Spleen (tissue), 11 donors: ENCODE measurements around the gene TRIM29. TPM values are rescaled to one million over a fixed set of nuclear protein-coding genes. Genes with fewer than 3 reads are reported as not detected.

Source experiments
- DNase-seq: peaks from one replicate; pipeline ENCODE4 v3.0.0-alpha.2; 2020
- H3K27ac ChIP-seq, 8 donors: fragments of 200-600 bp; sonication (generic) in 7 of 8; 1 replicate in 4 of 8; 2 replicates in 4 of 8; pipeline versions ENCODE4 v1.5.0 to v1.8.0; 2016 to 2021; ENCODE audit warnings: inconsistent platforms in 4 of 8, mild to moderate bottlenecking in 4 of 8, moderate library complexity in 1 of 8
- H3K27me3 ChIP-seq, 7 donors: fragments of 200-600 bp; sonication (generic) in 6 of 7; replicated peaks in 1 of 7; 1 replicate in 4 of 7; 2 replicates in 3 of 7; pipeline versions ENCODE4 v1.5.0 to v1.8.0; 2016 to 2021; ENCODE audit warnings: inconsistent platforms in 3 of 7, mild to moderate bottlenecking in 1 of 7
- H3K36me3 ChIP-seq, 6 donors: fragments of 200-600 bp; sonication (generic) in 5 of 6; 1 replicate in 4 of 6; 2 replicates in 2 of 6; pipeline versions ENCODE4 v1.5.0 to v1.8.0; 2016 to 2021; ENCODE audit warnings: inconsistent platforms in 2 of 6
- H3K4me1 ChIP-seq, 6 donors: fragments of 200-600 bp; sonication (generic) in 5 of 6; 1 replicate in 3 of 6; 2 replicates in 3 of 6; pipeline versions ENCODE4 v1.5.0 to v1.8.0; 2016 to 2021; ENCODE audit warnings: inconsistent platforms in 3 of 6
- H3K4me3 ChIP-seq, 8 donors: fragments of 200-600 bp; sonication (generic) in 7 of 8; 1 replicate in 4 of 8; 2 replicates in 4 of 8; pipeline versions ENCODE4 v1.5.0 to v1.8.0; 2016 to 2021; ENCODE audit warnings: inconsistent platforms in 4 of 8, mild to moderate bottlenecking in 4 of 8, moderate library complexity in 2 of 8
- H3K9me3 ChIP-seq, 8 donors: fragments of 200-600 bp; sonication (generic) in 7 of 8; 1 replicate in 4 of 8; 2 replicates in 4 of 8; pipeline versions ENCODE4 v1.5.0 to v1.8.0; 2016 to 2021; ENCODE audit warnings: inconsistent platforms in 4 of 8
- POLR2A ChIP-seq, 3 donors: fragments of 450-650 bp; IDR thresholded peaks; one replicate each; pipeline ENCODE4 v1.5.1; 2017; ENCODE audit warnings: antibody characterized with exemption in 3 of 3, mild to moderate bottlenecking in 1 of 3
- POLR2AphosphoS5 ChIP-seq, 3 donors: sonication (generic); formaldehyde crosslinking; IDR thresholded peaks; one replicate each; pipeline ENCODE4 v1.5.1; 2017; ENCODE audit warnings: antibody characterized with exemption in 3 of 3
- WGBS, 5 donors: extraction: QIAGEN DNeasy Blood & Tissue Kit in 3 of 5; methylation state at CpG; one replicate each; pipeline versions ENCODE4 v1.1.5 to v1.1.7; 2013 to 2018; 5-methylcytosine and 5-hydroxymethylcytosine counted together
- intact Hi-C: fragments of 100-400 bp; cut with DNase I; formaldehyde crosslinking; loops from one replicate; pipeline ENCODE4 v1.15.0; 2023; ENCODE audit warnings: low total_unique reads
- polyA plus RNA-seq, 3 donors: library from polyadenylated mRNA; stranded (reverse); fragments of 200-250 nt; gene quantifications; one replicate each; pipeline ENCODE4 v1.2.1, GENCODE V29; 2013
- total RNA-seq, 7 donors: library from RNA; depleted of rRNA in 3 of 7; stranded (reverse); fragments of >200 nt in 3 of 7; fragmentation: NEBNext Ultra II Directional in 4 of 7; extraction: Animal tissue kit (Norgen Biotek cat#: 25700) in 4 of 7; gene quantifications; one replicate each; pipeline versions ENCODE4 v1.1.0 to v1.2.1, GENCODE V29; 2016 to 2021
- TF ChIP-seq, protein P1 (sequence below), 11 experiments: fragments of 200-600 bp in 7 of 11; fragments of 450-650 bp in 4 of 11; sonication (generic) in 4 of 11; IDR thresholded peaks in 8 of 11; conservative IDR thresholded peaks in 3 of 11; 1 replicate in 7 of 11; 2 replicates in 4 of 11; pipeline versions ENCODE4 v1.4.0 to v1.8.0; 2016 to 2021; ENCODE audit warnings: antibody characterized with exemption in 11 of 11, inconsistent platforms in 4 of 11, mild to moderate bottlenecking in 1 of 11
- donor health status: healthy with polysubstance abuse.
- donor health status: DM: no; HTN: no; CAD: no; lungs with moderate emphysema.
- donor health status: DM: no; HTN: no; CAD: no.
- donor health status: Bipolar disorder and iron deficiency.
- donor health status: healthy.
- donor health status: DM: no; HTN: no; CAD: no.
- donor health status: DM: yes; HTN: yes; CAD: no.

TRIM29 gene
- total and polyA plus RNA-seq, 10 donors = 0.03 to 2.0 (median 0.72) TPM; not detected in 4

DNA sequence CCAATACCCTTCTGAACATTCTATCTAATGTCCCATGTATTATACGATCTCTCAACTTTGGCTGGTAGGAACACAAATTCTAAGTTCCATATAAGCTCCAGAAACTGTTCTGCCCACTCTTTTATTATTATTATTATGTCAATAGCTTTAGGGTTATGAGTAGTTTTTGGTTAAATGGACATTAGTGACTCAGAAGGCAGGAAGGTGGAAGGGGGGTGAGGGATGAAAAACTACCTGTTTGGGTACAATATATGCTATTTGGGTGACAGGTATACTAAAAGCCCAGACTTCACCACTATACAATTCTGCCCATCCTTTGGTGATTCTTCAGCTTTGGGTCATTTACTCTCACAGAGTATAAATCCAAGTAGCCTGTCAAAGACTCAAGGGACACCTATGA is 22.5 kb upstream of the TRIM29 start:
- Histone ChIP-seq H3K36me3 (no peaks in the 10 kb centered on the region), H3K9me3 (peaks cover 0 to 37% (median 12%) of the 10 kb centered on the region in 8 donors), H3K4me1 (no peaks in the 10 kb centered on the region), H3K4me3 (no peak overlapping the region), H3K27me3 (peaks cover 0 to 30% (median 0%) of the 10 kb centered on the region in 7 donors), H3K27ac (no peak overlapping the region)
- intact Hi-C loops = no loop called here
- DNase-seq = no peak
- TF ChIP-seq, protein P1, sequence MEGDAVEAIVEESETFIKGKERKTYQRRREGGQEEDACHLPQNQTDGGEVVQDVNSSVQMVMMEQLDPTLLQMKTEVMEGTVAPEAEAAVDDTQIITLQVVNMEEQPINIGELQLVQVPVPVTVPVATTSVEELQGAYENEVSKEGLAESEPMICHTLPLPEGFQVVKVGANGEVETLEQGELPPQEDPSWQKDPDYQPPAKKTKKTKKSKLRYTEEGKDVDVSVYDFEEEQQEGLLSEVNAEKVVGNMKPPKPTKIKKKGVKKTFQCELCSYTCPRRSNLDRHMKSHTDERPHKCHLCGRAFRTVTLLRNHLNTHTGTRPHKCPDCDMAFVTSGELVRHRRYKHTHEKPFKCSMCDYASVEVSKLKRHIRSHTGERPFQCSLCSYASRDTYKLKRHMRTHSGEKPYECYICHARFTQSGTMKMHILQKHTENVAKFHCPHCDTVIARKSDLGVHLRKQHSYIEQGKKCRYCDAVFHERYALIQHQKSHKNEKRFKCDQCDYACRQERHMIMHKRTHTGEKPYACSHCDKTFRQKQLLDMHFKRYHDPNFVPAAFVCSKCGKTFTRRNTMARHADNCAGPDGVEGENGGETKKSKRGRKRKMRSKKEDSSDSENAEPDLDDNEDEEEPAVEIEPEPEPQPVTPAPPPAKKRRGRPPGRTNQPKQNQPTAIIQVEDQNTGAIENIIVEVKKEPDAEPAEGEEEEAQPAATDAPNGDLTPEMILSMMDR (IDR thresholded peaks at IDR 0.05 in 8 of 11, conservative IDR thresholded peaks at IDR 0.05 in 3 of 11) = no peak
- no peak for TF ChIP-seq POLR2A (IDR thresholded peaks at IDR 0.05)
- TF ChIP-seq POLR2AphosphoS5 (IDR thresholded peaks at IDR 0.05) = no peak
- WGBS, 5 donors = 79 to 93% (median 84%) methylated on average over 1 of the region's 1 CpG

DNA sequence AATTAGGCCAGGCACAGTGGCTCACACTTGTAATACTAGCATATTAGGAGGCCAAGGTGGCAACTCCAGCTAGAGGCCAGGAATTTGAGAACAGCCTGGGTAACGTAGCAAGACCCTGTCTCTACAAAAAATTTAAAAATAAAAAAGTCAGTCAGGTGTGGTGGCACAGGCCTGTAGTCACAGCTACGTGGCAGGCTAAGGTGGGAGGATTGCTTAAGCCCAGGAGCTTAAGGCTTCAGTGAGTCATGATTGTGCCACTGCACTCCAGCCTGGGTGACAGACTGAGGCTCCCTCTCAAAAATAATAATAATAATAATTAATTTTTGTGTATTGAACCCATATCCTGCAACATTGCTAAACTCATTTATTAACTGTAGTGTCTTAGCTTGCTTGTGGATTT is 15.3 kb upstream of the TRIM29 start:
- Histone ChIP-seq H3K4me3 (no peak overlapping the region), H3K27me3 (peaks cover 0 to 11% (median 0%) of the 10 kb centered on the region in 7 donors), H3K36me3 (no peaks in the 10 kb centered on the region), H3K4me1 (no peaks in the 10 kb centered on the region), H3K9me3 (peaks cover 0 to 21% (median 0%) of the 10 kb centered on the region in 8 donors), H3K27ac (no peak overlapping the region)
- WGBS, 5 donors = 60 to 76% (median 67%) methylated on average over 2 of the region's 2 CpGs
- intact Hi-C loops = no loop called here
- TF ChIP-seq POLR2A (IDR thresholded peaks at IDR 0.05) = no peak
- TF ChIP-seq, protein P1 (IDR thresholded peaks at IDR 0.05 in 8 of 11, conservative IDR thresholded peaks at IDR 0.05 in 3 of 11) = no peak
- no peak for TF ChIP-seq POLR2AphosphoS5 (IDR thresholded peaks at IDR 0.05)
- DNase-seq = no peak

DNA sequence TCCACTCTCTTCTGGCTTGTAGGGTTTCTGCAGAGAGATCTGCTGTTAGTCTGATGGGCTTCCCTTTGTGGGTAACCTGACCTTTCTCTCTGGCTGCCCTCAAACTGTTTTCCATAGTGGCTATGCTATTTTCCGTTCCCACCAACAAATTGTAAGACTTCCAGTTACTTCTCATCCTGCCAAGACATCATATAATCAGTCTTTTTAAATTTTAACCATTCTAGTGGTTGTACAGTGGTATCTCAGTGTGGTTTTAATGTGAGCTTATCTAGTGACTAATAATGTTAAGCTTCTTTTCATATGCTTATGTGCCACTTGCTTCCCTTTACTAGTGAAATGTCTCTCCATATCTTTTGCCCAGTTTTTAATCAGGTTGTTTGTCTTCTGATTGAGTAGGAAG is 13.6 kb upstream of the TRIM29 start:
- Histone ChIP-seq H3K27ac (no peak overlapping the region), H3K9me3 (peaks cover 0 to 18% (median 0%) of the 10 kb centered on the region in 8 donors), H3K27me3 (peaks cover 0 to 28% (median 8%) of the 10 kb centered on the region in 7 donors), H3K4me3 (no peak overlapping the region), H3K4me1 (no peaks in the 10 kb centered on the region), H3K36me3 (no peaks in the 10 kb centered on the region)
- WGBS, 5 donors = 76 to 90% (median 77%) methylated on average over 1 of the region's 1 CpG
- intact Hi-C loops = no loop called here
- DNase-seq = no peak
- TF ChIP-seq, protein P1 (IDR thresholded peaks at IDR 0.05 in 8 of 11, conservative IDR thresholded peaks at IDR 0.05 in 3 of 11) = no peak
- TF ChIP-seq POLR2A (IDR thresholded peaks at IDR 0.05) = no peak
- TF ChIP-seq POLR2AphosphoS5 (IDR thresholded peaks at IDR 0.05) = no peak

DNA sequence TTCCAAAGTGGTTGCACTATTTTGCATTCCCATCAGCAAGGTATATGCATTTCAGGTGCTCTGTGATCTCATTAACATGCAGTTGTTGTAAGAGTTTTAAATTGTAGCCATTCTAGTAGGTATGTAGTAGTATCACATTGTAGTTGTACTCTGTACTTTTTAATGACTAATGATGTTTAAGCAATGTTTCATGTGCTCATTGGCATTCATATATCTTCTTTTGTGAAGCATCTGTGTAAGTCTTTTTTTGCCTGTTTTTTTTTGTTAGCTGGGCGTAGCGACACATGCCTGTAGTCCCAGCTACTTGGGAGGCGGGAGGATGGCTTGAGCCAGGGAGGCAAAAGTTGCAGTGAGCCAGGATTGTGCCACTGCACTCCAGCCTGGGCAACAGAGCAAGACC is 11.3 kb upstream of the TRIM29 start:
- TF ChIP-seq, protein P1 (IDR thresholded peaks at IDR 0.05 in 8 of 11, conservative IDR thresholded peaks at IDR 0.05 in 3 of 11) = no peak
- TF ChIP-seq POLR2AphosphoS5 (IDR thresholded peaks at IDR 0.05) (no peak), POLR2A (IDR thresholded peaks at IDR 0.05) (no peak)
- no peak for DNase-seq
- H3K4me3 ChIP-seq = no peak overlapping the region
- no peaks in the 10 kb centered on the region for H3K4me1 ChIP-seq
- peaks cover 0 to 9% (median 0%) of the 10 kb centered on the region in 8 donors for H3K9me3 ChIP-seq
- H3K27ac ChIP-seq = no peak overlapping the region
- H3K36me3 ChIP-seq = no peaks in the 10 kb centered on the region
- whole genome bisulfite sequencing, 5 donors = 82 to 98% (median 90%) methylated on average over 3 of the region's 3 CpGs
- H3K27me3 ChIP-seq = peaks cover 0 to 51% (median 8%) of the 10 kb centered on the region in 7 donors
- intact Hi-C loops = no loop called here
